Glutamatergic neuron (in vitro differentiated cells): ENCODE data around the gene RXFP1. TPM values are rescaled to one million over a fixed set of nuclear protein-coding genes. Genes with fewer than 3 reads are reported as not detected.

Experiments used
- DNase-seq: peaks from one replicate; pipeline ENCODE4 v3.0.0; 2022
- H3K27ac Mint-ChIP-seq: one replicate; pipeline ENCODE4 v1.8.0; 2020; ENCODE audit warnings: mild to moderate bottlenecking, mixed read lengths, inconsistent platforms; ENCODE audit not compliant: unreplicated experiment
- H3K27me3 Mint-ChIP-seq: one replicate; pipeline ENCODE4 v1.8.0; 2020; ENCODE audit warnings: mild to moderate bottlenecking, moderate library complexity, mixed read lengths, inconsistent platforms; ENCODE audit not compliant: unreplicated experiment
- H3K36me3 Mint-ChIP-seq: one replicate; pipeline ENCODE4 v1.8.0; 2020; ENCODE audit warnings: mild to moderate bottlenecking, mixed read lengths, inconsistent platforms; ENCODE audit not compliant: unreplicated experiment
- H3K4me1 Mint-ChIP-seq: one replicate; pipeline ENCODE4 v1.8.0; 2020; ENCODE audit warnings: mild to moderate bottlenecking, low read depth, mixed read lengths, inconsistent platforms; ENCODE audit not compliant: unreplicated experiment
- H3K4me3 Mint-ChIP-seq: one replicate; pipeline ENCODE4 v1.8.0; 2020; ENCODE audit warnings: mild to moderate bottlenecking, mixed read lengths, inconsistent platforms; ENCODE audit not compliant: unreplicated experiment
- H3K9me3 Mint-ChIP-seq: one replicate; pipeline ENCODE4 v1.8.0; 2020; ENCODE audit warnings: mild to moderate bottlenecking, moderate library complexity, mixed read lengths, inconsistent platforms; ENCODE audit not compliant: unreplicated experiment
- total RNA-seq: library from RNA; stranded (reverse); fragmentation: NEBNext Ultra II Directional; extraction: Animal tissue kit (Norgen Biotek cat#: 25700); gene quantifications from one replicate; pipeline ENCODE4 v1.2.1, GENCODE V29; 2021; ENCODE audit not compliant: unreplicated experiment
- TF ChIP-seq, protein P1 (sequence below): fragments of 200-600 bp; sonication (generic); IDR thresholded peaks from one replicate; pipeline ENCODE4 v1.5.0; 2021; ENCODE audit not compliant: partially characterized antibody, unreplicated experiment

Gene RXFP1
- total RNA-seq, 1 donor from 2014 or later = not detected

DNA sequence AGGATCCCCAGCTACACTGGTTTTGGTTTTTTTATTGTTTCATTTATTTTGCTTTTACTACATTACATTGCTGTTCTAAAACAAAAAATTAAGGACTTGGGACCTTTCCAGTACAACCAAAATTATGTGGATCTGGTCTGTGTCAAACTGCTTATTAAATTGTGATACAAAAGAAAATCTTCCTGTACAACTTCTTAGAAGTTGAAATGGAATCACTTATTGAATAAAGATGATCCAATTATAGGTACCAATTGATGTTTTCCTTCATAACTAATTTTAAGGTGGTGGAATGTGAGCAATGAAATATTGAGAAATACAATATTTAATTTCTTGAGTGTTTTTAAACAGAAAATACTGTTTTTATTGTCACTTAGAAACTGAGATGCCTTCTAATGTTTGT, 82.7 kb downstream of the RXFP1 start:
- H3K4me1 Mint-ChIP-seq = no peaks in the 10 kb centered on the region
- H3K27me3 Mint-ChIP-seq = no peaks in the 10 kb centered on the region
- no peaks in the 10 kb centered on the region for H3K36me3 Mint-ChIP-seq
- no peak for DNase-seq
- TF ChIP-seq, protein P1, sequence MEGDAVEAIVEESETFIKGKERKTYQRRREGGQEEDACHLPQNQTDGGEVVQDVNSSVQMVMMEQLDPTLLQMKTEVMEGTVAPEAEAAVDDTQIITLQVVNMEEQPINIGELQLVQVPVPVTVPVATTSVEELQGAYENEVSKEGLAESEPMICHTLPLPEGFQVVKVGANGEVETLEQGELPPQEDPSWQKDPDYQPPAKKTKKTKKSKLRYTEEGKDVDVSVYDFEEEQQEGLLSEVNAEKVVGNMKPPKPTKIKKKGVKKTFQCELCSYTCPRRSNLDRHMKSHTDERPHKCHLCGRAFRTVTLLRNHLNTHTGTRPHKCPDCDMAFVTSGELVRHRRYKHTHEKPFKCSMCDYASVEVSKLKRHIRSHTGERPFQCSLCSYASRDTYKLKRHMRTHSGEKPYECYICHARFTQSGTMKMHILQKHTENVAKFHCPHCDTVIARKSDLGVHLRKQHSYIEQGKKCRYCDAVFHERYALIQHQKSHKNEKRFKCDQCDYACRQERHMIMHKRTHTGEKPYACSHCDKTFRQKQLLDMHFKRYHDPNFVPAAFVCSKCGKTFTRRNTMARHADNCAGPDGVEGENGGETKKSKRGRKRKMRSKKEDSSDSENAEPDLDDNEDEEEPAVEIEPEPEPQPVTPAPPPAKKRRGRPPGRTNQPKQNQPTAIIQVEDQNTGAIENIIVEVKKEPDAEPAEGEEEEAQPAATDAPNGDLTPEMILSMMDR = no peak
- no peak overlapping the region for H3K4me3 Mint-ChIP-seq
- no peaks in the 10 kb centered on the region for H3K9me3 Mint-ChIP-seq
- H3K27ac Mint-ChIP-seq = no peak overlapping the region

DNA sequence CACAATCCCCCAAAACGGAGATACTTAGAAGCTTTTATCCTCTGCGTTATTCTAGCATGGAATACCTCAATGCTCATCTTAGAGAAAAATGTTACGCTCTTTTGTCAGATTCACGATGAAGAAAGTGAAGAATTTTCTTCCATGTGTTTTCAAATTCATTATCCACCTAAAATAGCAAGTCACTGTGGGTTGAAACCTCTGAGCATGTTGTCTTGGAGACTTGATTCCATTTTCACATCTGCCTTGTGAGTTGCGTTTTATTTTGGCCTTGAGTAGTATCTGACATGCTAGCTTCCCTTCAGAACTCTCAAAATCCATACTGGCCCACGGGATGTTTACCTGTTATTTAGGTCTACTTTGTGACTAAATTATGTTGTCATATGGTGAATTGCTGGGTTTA, 83.7 kb downstream of the RXFP1 start:
- Mint-ChIP-seq H3K27me3 (no peaks in the 10 kb centered on the region), H3K27ac (no peak overlapping the region), H3K4me1 (no peaks in the 10 kb centered on the region), H3K4me3 (no peak overlapping the region), H3K9me3 (no peaks in the 10 kb centered on the region), H3K36me3 (no peaks in the 10 kb centered on the region)
- DNase-seq = no peak
- TF ChIP-seq, protein P1 = no peak

DNA sequence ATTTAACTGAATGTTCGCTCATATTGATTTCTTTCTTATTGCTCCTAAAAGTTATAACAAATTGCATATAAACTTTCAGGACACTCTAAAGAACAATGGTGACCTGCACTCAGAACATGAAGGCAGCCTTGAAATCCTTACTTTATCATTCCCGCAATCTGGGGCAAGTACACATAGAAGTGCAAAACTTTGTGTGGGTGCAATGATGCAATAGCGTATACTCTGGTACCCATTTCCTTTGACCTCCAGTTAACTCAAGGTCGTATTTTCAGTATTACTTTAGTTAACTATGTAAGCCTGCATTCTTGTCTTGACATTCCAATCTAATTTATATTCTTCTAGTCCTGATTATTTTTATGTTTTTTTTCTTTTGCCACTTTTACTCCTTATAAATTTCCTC, 85.3 kb downstream of the RXFP1 start:
- H3K27me3 Mint-ChIP-seq = no peaks in the 10 kb centered on the region
- no peaks in the 10 kb centered on the region for H3K9me3 Mint-ChIP-seq
- H3K4me3 Mint-ChIP-seq = no peak overlapping the region
- TF ChIP-seq, protein P1 = no peak
- no peak overlapping the region for H3K27ac Mint-ChIP-seq
- H3K4me1 Mint-ChIP-seq = no peaks in the 10 kb centered on the region
- no peak for DNase-seq
- no peaks in the 10 kb centered on the region for H3K36me3 Mint-ChIP-seq

DNA sequence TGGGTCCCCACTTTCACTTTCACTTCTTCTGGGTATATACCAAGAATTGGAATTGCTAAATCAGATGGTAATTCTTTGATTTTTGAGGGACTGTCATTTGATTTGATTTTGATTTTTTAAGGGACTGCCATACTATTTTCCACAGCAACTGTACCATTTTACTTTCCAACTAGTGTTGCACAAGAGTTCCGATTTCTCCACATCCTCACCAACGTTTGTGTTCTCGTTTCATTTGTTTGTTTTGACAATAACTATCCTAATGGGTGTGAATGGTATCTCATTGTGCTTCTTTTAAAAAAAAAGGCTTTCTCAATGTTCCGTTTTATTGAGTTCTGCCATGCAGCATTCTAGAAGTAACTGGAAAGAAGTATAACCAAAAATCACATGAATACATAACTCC, 87.4 kb downstream of the RXFP1 start:
- no peak overlapping the region for H3K4me3 Mint-ChIP-seq
- no peaks in the 10 kb centered on the region for H3K4me1 Mint-ChIP-seq
- H3K27me3 Mint-ChIP-seq = no peaks in the 10 kb centered on the region
- H3K27ac Mint-ChIP-seq = no peak overlapping the region
- DNase-seq = no peak
- TF ChIP-seq, protein P1 = no peak
- no peaks in the 10 kb centered on the region for H3K36me3 Mint-ChIP-seq
- H3K9me3 Mint-ChIP-seq = no peaks in the 10 kb centered on the region

DNA sequence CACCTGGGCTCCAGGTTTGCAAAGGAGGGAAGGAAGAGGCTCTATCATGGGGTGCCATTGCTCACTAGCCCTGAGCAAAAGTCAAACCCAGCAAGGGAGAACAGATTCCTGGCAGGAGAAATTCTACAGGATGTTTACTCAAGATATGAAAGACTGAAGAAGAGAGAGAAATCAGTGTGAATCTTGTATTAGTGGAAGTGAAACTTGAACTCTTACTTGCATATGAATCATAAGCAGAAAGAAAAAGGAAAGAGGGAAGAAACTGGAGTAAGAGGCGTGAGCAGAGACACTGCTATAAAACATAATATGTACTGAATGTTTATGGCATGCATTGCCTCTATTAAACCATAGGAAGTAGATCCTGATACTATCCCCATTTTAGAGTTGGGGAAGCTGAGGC, 89.1 kb downstream of the RXFP1 start:
- no peak for DNase-seq
- TF ChIP-seq, protein P1 = no peak
- Mint-ChIP-seq H3K4me1 (no peaks in the 10 kb centered on the region), H3K36me3 (no peaks in the 10 kb centered on the region), H3K9me3 (no peaks in the 10 kb centered on the region), H3K27ac (no peak overlapping the region), H3K27me3 (no peaks in the 10 kb centered on the region), H3K4me3 (no peak overlapping the region)
